Left forelimb (tissue), 1 donor: ENCODE results near the gene MYO5A.
A peak's percentile ranks its signal among the peaks of the same experiment; 100 is the strongest.

ENCODE experiments used
- DNase-seq: peaks from one replicate; pipeline ENCODE4 v3.0.0-alpha.2; 2018; ENCODE audit warnings: low spot score

MYO5A gene

GRCh38 chr15:52329987-52330386, 198.7 kb downstream of the MYO5A start:
- no peak for DNase-seq

GRCh38 chr15:52329150-52329549, 199.5 kb downstream of the MYO5A start:
- DNase-seq: no peak

GRCh38 chr15:52328680-52329079, 200.0 kb downstream of the MYO5A start:
- no peak for DNase-seq

- DNase-seq: no peak
Observed at GRCh38 chr15:52326756-52327155, 201.9 kb downstream of the MYO5A start.

- no peak for DNase-seq
Observed at GRCh38 chr15:52324109-52324508, 204.6 kb downstream of the MYO5A start.

- no peak for DNase-seq
Observed at GRCh38 chr15:52318729-52319500, 209.8 kb downstream of the MYO5A start.

GRCh38 chr15:52317688-52318087, 211.0 kb downstream of the MYO5A start:
- no peak for DNase-seq

GRCh38 chr15:52317022-52317421, 211.7 kb downstream of the MYO5A start:
- no peak for DNase-seq

- DNase-seq: no peak
Observed at GRCh38 chr15:52309154-52309548, 219.5 kb downstream of the MYO5A start.

GRCh38 chr15:52308446-52309153, 220.1 kb downstream of the MYO5A start:
- DNase-seq: no peak

GRCh38 chr15:52307847-52308246, 220.8 kb downstream of the MYO5A start:
- no peak for DNase-seq

GRCh38 chr15:52306270-52306669, 222.4 kb downstream of the MYO5A start:
- DNase-seq: no peak

GRCh38 chr15:52303093-52303772, 225.4 kb downstream of the MYO5A start:
- no peak for DNase-seq

GRCh38 chr15:52301265-52301847, 227.3 kb downstream of the MYO5A start:
- no peak for DNase-seq

- peak; percentile 83 for DNase-seq
Observed at GRCh38 chr15:52295421-52296001, 233.2 kb downstream of the MYO5A start, which contains the start of gene MYO5C. TSS of gene MYO5C (minus strand) at chr15:52295804. CDS start at chr15:52295636, 168 bp downstream.

- no peak for DNase-seq
Observed at GRCh38 chr15:52294881-52295420, 233.7 kb downstream of the MYO5A start.

- no peak for DNase-seq
Observed at GRCh38 chr15:52292780-52293392, 235.8 kb downstream of the MYO5A start.

- no peak for DNase-seq
Observed at GRCh38 chr15:52291204-52291603, 237.5 kb downstream of the MYO5A start.

GRCh38 chr15:52290800-52291199, 237.9 kb downstream of the MYO5A start:
- DNase-seq: no peak

GRCh38 chr15:52290329-52290728, 238.4 kb downstream of the MYO5A start:
- no peak for DNase-seq

- no peak for DNase-seq
Observed at GRCh38 chr15:52289629-52290081, 239.0 kb downstream of the MYO5A start.
